Osteoblast (primary cell): Measurements from ENCODE around the gene DCLK1. TPM values are rescaled to one million over a fixed set of nuclear protein-coding genes. Genes with fewer than 3 reads are reported as not detected.

Source experiments
- DNase-seq: peaks from one replicate; pipeline ENCODE4 v3.0.0; 2011; ENCODE audit warnings: low spot score, mixed read lengths; ENCODE audit not compliant: insufficient read length; ENCODE audit errors: missing footprints
- H2AFZ ChIP-seq: 2 replicates; pipeline ENCODE4 v1.6.0; 2011; ENCODE audit warnings: mild to moderate bottlenecking, low read length
- H3K27ac ChIP-seq: 2 replicates; pipeline ENCODE4 v1.5.1; 2011; ENCODE audit warnings: mild to moderate bottlenecking, low read depth, low read length, moderate library complexity
- H3K27me3 ChIP-seq: 2 replicates; pipeline ENCODE4 v1.6.0; 2012; ENCODE audit warnings: mild to moderate bottlenecking, control low read depth, inconsistent platforms, low read length, moderate library complexity; ENCODE audit not compliant: insufficient read depth
- H3K36me3 ChIP-seq: 2 replicates; pipeline ENCODE4 v1.5.1; 2011; ENCODE audit warnings: mild to moderate bottlenecking, low read length, control low read depth, moderate library complexity; ENCODE audit not compliant: insufficient read depth
- H3K4me1 ChIP-seq: 2 replicates; pipeline ENCODE4 v1.5.1; 2011; ENCODE audit warnings: mild to moderate bottlenecking, low read length, control low read depth, moderate library complexity; ENCODE audit not compliant: insufficient read depth
- H3K4me2 ChIP-seq: 2 replicates; pipeline ENCODE4 v1.6.0; 2011; ENCODE audit warnings: mild to moderate bottlenecking, low read length; ENCODE audit not compliant: insufficient read depth
- H3K4me3 ChIP-seq: fragments of 200-600 bp; sonication (generic); 3 replicates; pipeline ENCODE4 v1.5.1; 2012; ENCODE audit warnings: mild to moderate bottlenecking, low read length, inconsistent platforms; ENCODE audit not compliant: insufficient read depth
- H3K79me2 ChIP-seq: 2 replicates; pipeline ENCODE4 v1.6.0; 2012; ENCODE audit warnings: mild to moderate bottlenecking, low read length, control low read depth, inconsistent platforms; ENCODE audit not compliant: insufficient read depth
- H3K9me3 ChIP-seq: 2 replicates; pipeline ENCODE4 v1.5.1; 2011; ENCODE audit warnings: low read depth, low read length, control low read depth
- H4K20me1 ChIP-seq: 2 replicates; pipeline ENCODE4 v1.6.0; 2012; ENCODE audit warnings: mild to moderate bottlenecking, low read length, control low read depth; ENCODE audit not compliant: insufficient read depth
- total RNA-seq: library from RNA; depleted of rRNA; stranded (reverse); fragments of >200 nt; gene quantifications from 2 replicates; pipeline ENCODE4 v1.2.3, GENCODE V29; 2012
- TF ChIP-seq, protein P1 (sequence below): IDR thresholded peaks from 2 replicates; pipeline ENCODE4 v1.5.1; 2011; ENCODE audit warnings: mild to moderate bottlenecking, low read depth, low read length, moderate library complexity; ENCODE audit errors: extremely low read depth

Gene DCLK1
- total RNA-seq, 1 donor: 132 TPM

DNA sequence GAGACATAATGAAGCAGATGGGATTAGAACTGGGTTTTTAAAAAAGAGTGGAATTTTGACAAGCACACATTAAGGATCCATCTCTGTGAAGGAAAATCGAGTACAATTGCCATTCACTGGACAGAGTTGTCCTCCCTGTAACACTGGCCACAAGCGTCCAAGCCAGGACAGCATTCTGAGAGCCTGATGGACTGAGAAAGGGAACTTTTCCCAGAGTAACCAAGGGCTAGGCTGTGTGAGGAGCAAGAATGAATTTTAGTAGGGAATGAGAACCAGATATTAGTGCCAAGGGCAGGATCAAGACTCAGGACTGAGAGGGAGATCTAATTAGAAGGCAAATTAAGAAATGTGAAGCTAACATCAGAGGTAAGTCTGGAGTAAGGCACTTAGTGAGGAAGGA is 73.1 kb downstream of the DCLK1 start:
- Histone ChIP-seq H4K20me1 (no peaks in the 10 kb centered on the region), H3K79me2 (no peaks in the 10 kb centered on the region), H2AFZ (no peak overlapping the region), H3K27ac (no peak overlapping the region), H3K4me2 (no peak overlapping the region), H3K4me1 (no peaks in the 10 kb centered on the region), H3K4me3 (no peak overlapping the region), H3K27me3 (peaks cover 22% of the 10 kb centered on the region), H3K9me3 (no peaks in the 10 kb centered on the region), H3K36me3 (no peaks in the 10 kb centered on the region)
- TF ChIP-seq, protein P1, sequence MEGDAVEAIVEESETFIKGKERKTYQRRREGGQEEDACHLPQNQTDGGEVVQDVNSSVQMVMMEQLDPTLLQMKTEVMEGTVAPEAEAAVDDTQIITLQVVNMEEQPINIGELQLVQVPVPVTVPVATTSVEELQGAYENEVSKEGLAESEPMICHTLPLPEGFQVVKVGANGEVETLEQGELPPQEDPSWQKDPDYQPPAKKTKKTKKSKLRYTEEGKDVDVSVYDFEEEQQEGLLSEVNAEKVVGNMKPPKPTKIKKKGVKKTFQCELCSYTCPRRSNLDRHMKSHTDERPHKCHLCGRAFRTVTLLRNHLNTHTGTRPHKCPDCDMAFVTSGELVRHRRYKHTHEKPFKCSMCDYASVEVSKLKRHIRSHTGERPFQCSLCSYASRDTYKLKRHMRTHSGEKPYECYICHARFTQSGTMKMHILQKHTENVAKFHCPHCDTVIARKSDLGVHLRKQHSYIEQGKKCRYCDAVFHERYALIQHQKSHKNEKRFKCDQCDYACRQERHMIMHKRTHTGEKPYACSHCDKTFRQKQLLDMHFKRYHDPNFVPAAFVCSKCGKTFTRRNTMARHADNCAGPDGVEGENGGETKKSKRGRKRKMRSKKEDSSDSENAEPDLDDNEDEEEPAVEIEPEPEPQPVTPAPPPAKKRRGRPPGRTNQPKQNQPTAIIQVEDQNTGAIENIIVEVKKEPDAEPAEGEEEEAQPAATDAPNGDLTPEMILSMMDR: no peak
- DNase-seq: no peak

GRCh38 chr13:36057547-36057946 is 73.6 kb downstream of the DCLK1 start:
- no peaks in the 10 kb centered on the region for H4K20me1 ChIP-seq
- H2AFZ ChIP-seq: no peak overlapping the region
- peaks cover 26% of the 10 kb centered on the region for H3K27me3 ChIP-seq
- no peak overlapping the region for H3K4me2 ChIP-seq
- no peaks in the 10 kb centered on the region for H3K79me2 ChIP-seq
- no peaks in the 10 kb centered on the region for H3K4me1 ChIP-seq
- H3K4me3 ChIP-seq: no peak overlapping the region
- H3K27ac ChIP-seq: no peak overlapping the region
- H3K9me3 ChIP-seq: no peaks in the 10 kb centered on the region
- H3K36me3 ChIP-seq: no peaks in the 10 kb centered on the region
- TF ChIP-seq, protein P1: no peak
- no peak for DNase-seq

DNA sequence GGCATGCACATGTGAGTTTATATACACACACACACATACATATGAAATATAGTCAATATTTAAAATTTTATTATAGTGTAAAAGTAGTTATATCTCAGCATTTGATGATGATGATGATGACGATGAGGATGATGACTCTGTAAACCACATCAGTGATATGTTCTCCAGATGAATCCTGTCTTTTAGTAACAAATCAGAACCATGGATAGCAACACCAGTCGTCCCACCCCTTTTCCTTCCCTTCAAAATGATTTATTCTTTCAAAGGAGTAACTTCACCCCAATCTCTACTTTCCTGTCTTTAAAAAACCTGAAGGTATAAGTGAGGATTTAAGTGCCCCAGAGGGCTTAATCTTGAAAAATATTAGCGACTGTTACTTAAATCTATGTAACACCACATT is 74.1 kb downstream of the DCLK1 start:
- no peaks in the 10 kb centered on the region for H3K9me3 ChIP-seq
- H4K20me1 ChIP-seq: no peaks in the 10 kb centered on the region
- TF ChIP-seq, protein P1: no peak
- H2AFZ ChIP-seq: no peak overlapping the region
- peaks cover 30% of the 10 kb centered on the region for H3K27me3 ChIP-seq
- no peak overlapping the region for H3K4me2 ChIP-seq
- H3K79me2 ChIP-seq: no peaks in the 10 kb centered on the region
- H3K36me3 ChIP-seq: no peaks in the 10 kb centered on the region
- H3K4me3 ChIP-seq: no peak overlapping the region
- H3K27ac ChIP-seq: no peak overlapping the region
- no peak for DNase-seq
- no peaks in the 10 kb centered on the region for H3K4me1 ChIP-seq

GRCh38 chr13:36055366-36055765 is 75.8 kb downstream of the DCLK1 start:
- Histone ChIP-seq H3K27me3 (peaks cover 28% of the 10 kb centered on the region), H3K27ac (no peak overlapping the region), H4K20me1 (no peaks in the 10 kb centered on the region)

More at GRCh38 chr13:36055366-36055765, 75.8 kb downstream of the DCLK1 start:
- Histone ChIP-seq H3K36me3 (no peaks in the 10 kb centered on the region), H3K9me3 (no peaks in the 10 kb centered on the region), H3K4me2 (no peak overlapping the region), H3K79me2 (no peaks in the 10 kb centered on the region), H3K4me3 (no peak overlapping the region), H3K4me1 (peaks cover 9% of the 10 kb centered on the region), H2AFZ (no peak overlapping the region)
- DNase-seq: no peak
- TF ChIP-seq, protein P1: no peak
